ENCODE data around the gene FGA.

FGA gene

GRCh38 chr4:154616731-154617130 is 26.2 kb upstream of the FGA start:
- Histone ChIP-seq H3K9ac (ENCODE audit: low read length) (no peak overlapping the region), H3K27me3 (ENCODE audit: low read depth, low read length) (no peaks in the 10 kb centered on the region), H3K4me1 (ENCODE audit: low read length) (peaks cover 9% of the 10 kb centered on the region; the same call in 1 of the 2 replicates), H4K20me1 (ENCODE audit: insufficient read depth, low read length) (no peaks in the 10 kb centered on the region), H3K79me2 (ENCODE audit: low read length) (no peaks in the 10 kb centered on the region), H3K27ac (ENCODE audit: low read length) (no peak overlapping the region), H3K4me2 (ENCODE audit: low read length) (no peak overlapping the region), H3K36me3 (replicated peaks; ENCODE audit: low read depth, low read length) (no peaks in the 10 kb centered on the region), H3K4me3 (ENCODE audit: low read length) (no peak overlapping the region), H2AFZ (ENCODE audit: low read depth, low read length) (no peak overlapping the region), H3K9me3 (ENCODE audit: insufficient read depth, low read length) (no peaks in the 10 kb centered on the region)
- TF ChIP-seq EZH2phosphoT487 (IDR thresholded peaks at IDR 0.05; ENCODE audit: low read depth), result no peak
- no peak for TF ChIP-seq CTCF (IDR thresholded peaks at IDR 0.05; ENCODE audit: low read depth, low read length)

- TF ChIP-seq CTCF (IDR thresholded peaks at IDR 0.05; ENCODE audit: low read depth, low read length), result no peak
- no peak for TF ChIP-seq EZH2phosphoT487 (IDR thresholded peaks at IDR 0.05; ENCODE audit: low read depth)
- Histone ChIP-seq H3K27me3 (ENCODE audit: low read depth, low read length) (no peaks in the 10 kb centered on the region), H3K4me1 (ENCODE audit: low read length) (peaks cover 9% of the 10 kb centered on the region; the same call in 1 of the 2 replicates), H3K9me3 (ENCODE audit: insufficient read depth, low read length) (no peaks in the 10 kb centered on the region), H3K27ac (ENCODE audit: low read length) (no peak overlapping the region), H3K79me2 (ENCODE audit: low read length) (no peaks in the 10 kb centered on the region), H3K4me3 (ENCODE audit: low read length) (no peak overlapping the region), H2AFZ (ENCODE audit: low read depth, low read length) (no peak overlapping the region), H3K36me3 (replicated peaks; ENCODE audit: low read depth, low read length) (no peaks in the 10 kb centered on the region), H3K4me2 (ENCODE audit: low read length) (no peak overlapping the region), H4K20me1 (ENCODE audit: insufficient read depth, low read length) (no peaks in the 10 kb centered on the region), H3K9ac (ENCODE audit: low read length) (no peak overlapping the region)
Measured at GRCh38 chr4:154616287-154616686, 25.7 kb upstream of the FGA start.

- Histone ChIP-seq H3K4me2 (ENCODE audit: low read length) (no peak overlapping the region), H3K9me3 (ENCODE audit: insufficient read depth, low read length) (no peaks in the 10 kb centered on the region), H3K27me3 (ENCODE audit: low read depth, low read length) (no peaks in the 10 kb centered on the region), H3K4me3 (ENCODE audit: low read length) (no peak overlapping the region), H3K9ac (ENCODE audit: low read length) (no peak overlapping the region), H3K36me3 (replicated peaks; ENCODE audit: low read depth, low read length) (no peaks in the 10 kb centered on the region), H2AFZ (ENCODE audit: low read depth, low read length) (no peak overlapping the region), H3K79me2 (ENCODE audit: low read length) (no peaks in the 10 kb centered on the region), H3K4me1 (ENCODE audit: low read length) (peaks cover 9% of the 10 kb centered on the region; the same call in 1 of the 2 replicates), H3K27ac (ENCODE audit: low read length) (no peak overlapping the region), H4K20me1 (ENCODE audit: insufficient read depth, low read length) (no peaks in the 10 kb centered on the region)
- TF ChIP-seq EZH2phosphoT487 (IDR thresholded peaks at IDR 0.05; ENCODE audit: low read depth) (no peak), CTCF (IDR thresholded peaks at IDR 0.05; ENCODE audit: low read depth, low read length) (no peak)
Measured at GRCh38 chr4:154615211-154615610, 24.7 kb upstream of the FGA start.

- TF ChIP-seq CTCF (IDR thresholded peaks at IDR 0.05; ENCODE audit: low read depth, low read length), result no peak
- TF ChIP-seq EZH2phosphoT487 (IDR thresholded peaks at IDR 0.05; ENCODE audit: low read depth), result no peak
- Histone ChIP-seq H3K27ac (ENCODE audit: low read length) (no peak overlapping the region), H3K4me2 (ENCODE audit: low read length) (no peak overlapping the region), H2AFZ (ENCODE audit: low read depth, low read length) (no peak overlapping the region), H4K20me1 (ENCODE audit: insufficient read depth, low read length) (no peaks in the 10 kb centered on the region), H3K4me3 (ENCODE audit: low read length) (no peak overlapping the region), H3K4me1 (ENCODE audit: low read length) (peaks cover 9% of the 10 kb centered on the region; the same call in 1 of the 2 replicates), H3K79me2 (ENCODE audit: low read length) (no peaks in the 10 kb centered on the region), H3K36me3 (replicated peaks; ENCODE audit: low read depth, low read length) (no peaks in the 10 kb centered on the region), H3K9ac (ENCODE audit: low read length) (no peak overlapping the region), H3K27me3 (ENCODE audit: low read depth, low read length) (peaks cover 3% of the 10 kb centered on the region), H3K9me3 (ENCODE audit: insufficient read depth, low read length) (no peaks in the 10 kb centered on the region)
Measured at GRCh38 chr4:154614306-154614705, 23.8 kb upstream of the FGA start.
